Measurements from ENCODE around the gene ADCY9.

The ADCY9 gene

DNA sequence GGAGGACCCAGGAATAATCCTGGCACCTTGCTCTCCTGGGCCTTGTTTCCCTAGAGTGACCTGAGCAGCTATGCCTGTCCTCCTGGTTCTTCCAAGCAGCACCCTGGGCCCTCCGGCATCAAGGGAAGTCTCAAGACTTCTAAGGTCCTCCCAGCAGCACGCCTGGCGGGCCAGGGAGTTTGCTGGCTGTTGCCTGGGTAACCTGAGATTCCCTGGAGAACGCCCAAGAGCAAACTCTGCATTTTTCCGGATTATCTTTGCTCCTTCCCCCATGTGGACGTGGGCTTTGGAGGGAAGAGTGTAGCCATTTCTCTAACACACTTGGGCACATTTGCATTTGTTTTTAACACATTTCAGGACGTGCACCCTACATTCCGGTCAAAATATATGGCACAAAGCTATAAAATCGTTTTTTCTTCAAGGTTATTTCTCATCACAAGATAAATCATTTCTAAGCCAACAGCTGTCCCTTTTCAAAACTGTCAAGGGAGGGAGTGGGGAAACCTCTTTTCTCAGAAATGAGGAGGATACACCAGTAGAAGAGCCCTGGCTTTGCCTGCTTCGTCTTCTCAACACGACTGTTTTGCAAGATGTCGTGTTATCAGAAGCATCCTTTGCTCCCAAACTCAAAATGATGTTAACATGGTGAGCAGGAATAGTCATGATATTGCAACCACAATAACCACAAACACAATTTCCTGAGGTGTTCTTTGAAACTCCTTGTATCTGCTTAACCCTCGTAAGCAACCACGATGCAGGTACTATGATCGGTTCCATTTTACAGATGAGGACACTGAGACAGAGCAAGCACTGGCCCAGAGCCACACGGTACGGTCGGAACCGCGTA is 116.5 kb downstream of the ADCY9 start:
- no peak for DNase-seq

DNA sequence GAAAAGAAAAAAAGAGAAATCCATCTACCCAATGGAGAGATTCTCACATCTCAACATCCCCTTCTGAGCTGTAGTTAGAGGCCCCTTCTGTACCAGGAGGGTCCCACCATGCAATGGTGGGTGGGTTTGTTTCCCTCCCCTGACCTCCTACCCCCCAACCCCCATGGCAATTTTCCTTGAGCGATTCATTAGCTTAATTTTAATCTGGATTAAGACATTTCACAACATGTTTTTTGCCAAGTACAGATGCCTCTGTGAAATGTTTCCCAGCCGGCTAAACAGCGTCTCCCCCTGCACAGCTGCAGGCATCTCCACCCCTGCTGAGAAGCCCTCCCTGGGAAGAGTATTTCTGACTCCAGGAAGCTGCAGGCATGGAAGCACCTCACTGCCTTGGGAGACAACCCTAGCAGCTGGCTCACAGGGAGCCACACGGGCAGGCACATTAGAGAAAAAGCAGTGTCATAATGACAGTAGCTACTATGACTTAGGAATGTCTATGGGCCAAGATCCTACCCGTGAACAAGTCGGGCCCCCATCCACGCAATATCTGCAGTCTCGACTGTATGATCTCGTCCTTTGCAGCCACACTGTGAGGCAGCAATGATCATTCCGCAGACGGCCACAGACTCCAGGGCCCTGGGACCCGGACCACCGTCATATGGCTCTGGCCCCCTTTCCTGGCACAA is 117.3 kb downstream of the ADCY9 start:
- DNase-seq, result no peak

DNA sequence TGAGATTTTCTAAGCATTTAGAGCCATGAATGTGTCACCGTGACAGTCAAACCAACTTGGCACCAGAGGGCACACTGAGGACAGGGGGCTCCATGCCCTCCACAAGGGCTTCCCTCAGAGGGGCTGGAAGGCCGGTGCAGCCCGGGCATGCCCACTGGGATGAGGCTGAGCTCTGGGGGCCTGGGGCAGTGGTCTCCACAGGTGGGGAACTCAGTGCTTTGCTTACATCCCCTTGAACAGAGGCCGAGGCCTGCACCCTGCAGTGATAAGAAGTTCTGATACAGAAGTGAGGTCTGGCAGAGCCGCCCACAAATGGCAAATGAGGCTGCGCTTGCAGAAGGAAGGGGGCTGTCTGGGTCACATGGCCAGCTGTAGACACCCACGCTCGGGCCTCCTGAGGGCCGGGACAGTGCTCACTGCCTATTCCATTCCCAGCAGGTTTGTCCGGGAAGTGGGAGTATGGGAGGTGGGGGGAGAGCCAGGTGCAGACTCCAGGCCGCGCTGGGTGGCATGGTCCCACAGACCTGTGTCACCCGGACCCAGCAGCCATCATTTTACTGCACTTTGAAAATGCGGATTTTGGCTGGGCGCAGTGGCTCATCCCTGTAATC is 118.9 kb downstream of the ADCY9 start:
- DNase-seq, result no peak

DNA sequence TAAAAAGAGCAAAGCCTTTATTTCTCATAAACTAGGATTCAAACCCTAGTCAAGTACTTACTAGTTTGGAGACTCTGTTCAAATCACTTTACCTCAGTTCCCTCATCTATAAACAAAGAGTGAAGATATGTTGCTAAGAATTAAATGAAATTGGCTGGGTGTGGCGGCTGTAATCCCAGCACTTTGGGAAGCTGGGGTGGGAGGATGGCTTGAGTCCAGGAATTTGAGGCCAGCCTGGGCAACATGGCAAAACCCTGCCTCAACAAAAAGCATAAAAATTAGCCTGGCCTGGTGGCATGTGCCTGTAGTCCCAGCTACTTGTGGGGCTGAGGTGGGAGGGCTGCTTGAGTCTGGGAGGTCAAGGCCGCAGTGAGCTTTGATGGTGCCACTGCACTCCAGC is 121.2 kb downstream of the ADCY9 start:
- DNase-seq, result no peak

DNA sequence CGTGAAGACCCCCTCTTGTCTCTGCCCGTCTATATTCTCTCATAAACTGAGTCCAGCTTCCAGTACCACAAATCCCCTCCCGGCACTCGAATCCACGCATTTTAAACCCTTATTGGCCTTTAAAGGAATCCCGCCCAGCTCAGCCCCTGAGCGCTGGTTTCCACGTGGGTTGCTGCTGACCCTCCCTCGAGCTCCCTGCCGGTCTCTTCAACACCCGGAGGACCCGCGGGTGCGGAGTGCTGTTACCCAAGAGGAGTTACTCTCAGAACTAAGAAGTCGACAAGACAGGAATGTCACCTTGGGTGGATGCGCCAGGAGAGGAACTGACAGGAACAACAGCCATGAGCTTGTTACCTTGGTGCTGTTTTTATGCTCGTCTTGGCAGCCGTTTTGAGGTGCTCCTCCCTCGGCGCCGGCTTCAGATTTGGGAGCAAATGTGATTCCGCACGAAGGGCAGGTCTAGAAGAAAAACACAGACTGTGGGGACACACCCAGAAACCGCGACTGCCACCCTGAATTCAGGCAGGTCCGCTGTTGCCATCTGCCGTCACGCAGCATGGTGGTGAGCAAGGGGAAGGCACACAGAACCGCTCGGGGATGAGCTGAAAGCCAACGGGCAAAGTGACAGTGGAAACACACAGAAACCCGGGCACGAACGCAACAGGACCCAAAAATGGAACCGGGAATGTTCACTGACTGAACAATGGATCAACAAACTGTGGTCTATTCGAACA is 123.0 kb downstream of the ADCY9 start:
- DNase-seq, result no peak

DNA sequence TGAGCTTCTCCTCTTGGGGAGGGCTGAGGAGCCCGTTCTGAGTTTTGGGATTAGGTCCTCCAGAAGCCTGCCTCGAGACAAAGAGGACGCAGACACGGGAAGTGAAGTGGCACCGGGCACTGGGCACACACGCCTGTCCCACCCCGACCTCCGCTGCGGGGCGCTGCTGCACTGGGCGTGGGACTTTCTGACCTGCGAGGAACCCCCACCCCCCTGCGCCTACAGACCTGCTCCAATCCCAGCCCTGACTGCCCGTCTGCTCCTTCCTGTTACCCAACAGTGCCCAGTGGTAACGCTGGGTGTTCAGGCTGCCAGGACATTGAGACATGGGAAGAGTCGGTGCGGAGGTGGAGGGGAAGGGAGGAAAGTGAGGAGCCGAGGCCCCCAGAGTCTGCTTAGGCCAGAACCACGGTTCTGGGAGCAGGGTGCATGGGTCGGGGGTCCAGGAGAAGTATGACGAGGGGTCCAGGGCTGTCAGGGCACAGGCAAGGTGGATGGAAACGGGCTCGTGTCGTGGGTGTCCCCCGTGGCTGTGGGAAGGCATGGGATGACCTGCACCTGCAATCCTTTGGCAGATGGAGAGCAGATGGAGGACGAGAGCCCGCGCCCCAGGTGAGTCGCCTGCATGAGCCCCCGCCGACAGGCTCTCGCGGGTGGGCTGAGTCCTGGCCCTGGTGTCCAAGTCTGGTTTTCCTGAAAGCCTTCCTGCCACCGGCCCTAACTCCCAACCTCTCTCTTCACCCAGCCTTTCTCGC is 123.8 kb downstream of the ADCY9 start:
- DNase-seq, result no peak

DNA sequence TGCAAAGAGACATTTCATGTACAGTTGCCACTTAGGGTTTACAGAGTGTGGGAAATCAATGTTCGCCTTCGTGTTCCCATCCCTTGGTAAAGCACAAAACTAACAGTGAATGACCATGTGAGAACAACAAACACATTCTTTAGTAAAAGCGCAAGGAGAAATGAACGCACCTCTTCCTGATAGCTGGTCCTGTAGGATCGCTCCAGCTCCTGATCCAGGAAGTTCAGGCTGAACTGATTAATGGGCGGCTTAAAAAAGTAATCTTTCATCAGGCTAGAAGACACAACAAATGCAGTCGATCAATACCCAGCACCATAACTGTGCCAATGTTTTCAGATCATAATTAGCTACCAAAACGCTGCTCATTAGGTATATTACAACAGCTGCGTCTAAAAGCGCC is 127.4 kb downstream of the ADCY9 start:
- DNase-seq, result no peak

DNA sequence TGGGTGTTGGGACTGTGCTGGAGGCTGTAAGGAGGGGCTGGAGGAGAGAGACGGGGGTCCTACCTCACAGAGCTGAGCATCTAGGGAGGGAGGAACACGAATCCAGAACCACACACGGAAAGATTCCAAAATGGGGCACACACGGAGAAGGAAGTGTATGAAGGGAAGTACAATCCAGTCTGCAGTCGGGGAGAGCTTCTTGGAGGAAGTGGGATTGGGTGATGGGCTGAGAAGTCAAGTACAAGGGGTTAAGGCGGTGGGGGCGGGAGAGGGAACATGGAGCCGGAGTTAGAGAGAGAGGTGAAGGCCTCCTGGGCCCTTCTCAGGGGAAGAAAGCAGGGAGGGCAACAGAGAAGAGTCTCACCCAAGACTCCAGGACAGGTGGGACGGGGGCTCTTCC is 128.2 kb downstream of the ADCY9 start:
- DNase-seq, result no peak

DNA sequence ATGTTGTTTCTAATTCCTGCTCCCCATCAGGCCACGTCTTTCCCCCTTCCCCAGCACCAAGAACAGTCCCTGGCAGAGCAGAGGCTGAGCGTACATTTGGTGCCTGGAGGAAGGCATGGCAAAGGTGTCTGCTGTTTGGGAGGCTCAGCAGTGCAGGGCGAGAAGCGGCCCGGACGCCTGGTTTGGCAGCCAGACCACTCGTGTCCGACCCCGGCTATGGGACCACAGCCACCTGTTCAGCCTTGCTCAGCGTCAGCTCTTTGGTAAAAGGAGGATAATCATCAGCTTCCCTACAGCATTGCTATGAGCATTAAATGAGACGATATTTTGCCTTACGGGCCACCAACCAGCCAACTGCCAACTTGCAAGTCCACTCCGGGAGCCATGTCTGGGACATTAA is 129.0 kb downstream of the ADCY9 start:
- DNase-seq, result no peak

DNA sequence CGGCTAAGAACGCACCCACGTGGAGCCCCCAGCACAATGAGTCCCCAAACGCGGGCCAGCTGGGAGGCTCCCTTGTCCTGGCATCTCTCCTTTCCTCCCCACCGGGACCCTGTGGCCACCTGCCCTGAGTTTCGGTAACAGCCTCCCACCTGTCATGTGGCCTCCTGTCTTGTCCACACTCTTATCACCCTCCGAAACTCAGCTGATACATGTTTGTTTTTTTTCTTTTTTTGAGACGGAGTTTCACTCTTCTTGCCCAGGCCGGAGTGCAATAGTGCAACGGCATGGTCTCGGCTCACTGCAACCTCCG is 130.1 kb downstream of the ADCY9 start:
- no peak for DNase-seq

DNA sequence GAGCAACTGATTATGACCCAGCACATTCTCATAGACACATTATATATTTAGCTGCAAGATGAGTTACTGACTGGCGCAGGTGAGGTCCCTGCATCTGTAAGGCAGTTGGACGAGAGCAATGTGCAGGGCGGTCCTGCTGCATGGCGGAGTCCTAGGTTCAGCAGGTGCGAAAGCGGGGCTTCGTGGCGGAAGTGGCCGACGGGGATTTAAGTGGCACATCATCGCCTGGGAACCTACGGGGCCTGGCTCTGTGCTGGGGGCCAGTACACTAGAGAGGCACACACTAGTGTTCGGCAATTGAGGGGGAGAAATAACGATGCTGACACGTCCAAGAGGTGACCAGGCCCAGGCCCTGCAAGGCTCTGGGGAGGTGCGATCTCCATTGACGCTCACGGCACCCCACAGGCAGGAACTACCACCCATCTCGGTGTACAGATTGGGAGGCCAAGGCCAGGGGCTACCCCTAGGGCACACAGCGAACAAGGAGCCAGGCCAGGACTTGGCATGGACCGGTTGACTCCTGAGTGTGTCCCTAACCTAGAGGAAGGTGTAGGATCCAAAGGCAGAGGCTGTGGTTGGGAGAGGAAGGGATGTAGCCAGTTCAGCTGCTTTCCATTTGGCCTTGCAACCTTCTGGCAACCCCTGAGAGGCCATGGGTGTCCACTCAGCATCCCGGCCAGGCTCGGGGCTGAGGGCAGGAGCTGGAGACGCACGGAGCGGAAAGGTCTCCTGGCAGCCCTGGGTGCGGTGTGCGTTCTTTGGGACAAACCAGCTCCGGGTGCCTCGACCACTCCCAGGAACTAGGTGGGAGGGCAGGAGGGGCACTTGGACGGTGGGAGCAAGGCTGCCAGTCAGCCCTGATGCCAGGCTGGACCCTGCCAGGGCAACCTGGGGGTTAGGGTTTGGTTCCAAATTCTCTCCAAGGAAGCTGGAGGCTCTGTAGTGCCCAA is 131.9 kb downstream of the ADCY9 start:
- no peak for DNase-seq

DNA sequence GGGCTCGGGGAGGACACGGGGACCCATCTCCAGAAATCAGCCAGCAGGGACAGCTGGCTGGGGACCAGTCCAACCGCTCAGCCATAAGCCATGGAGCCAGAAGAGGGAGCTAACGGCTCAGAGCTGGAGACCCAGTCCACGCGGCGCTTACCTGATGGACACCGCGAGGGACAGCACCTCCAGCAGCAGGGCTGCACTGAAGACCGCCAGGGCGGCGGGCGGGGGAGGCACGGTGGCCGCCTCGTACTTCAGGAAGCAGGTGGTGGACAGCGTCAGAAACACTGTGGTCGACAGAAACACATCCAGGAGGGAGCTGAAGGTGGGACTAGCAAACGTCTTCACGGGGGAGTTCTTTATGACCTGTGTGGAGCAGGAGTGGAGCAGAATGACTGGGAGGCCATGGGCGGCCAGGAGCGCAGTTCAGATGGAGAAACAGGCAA is 133.1 kb downstream of the ADCY9 start:
- DNase-seq, result peak; percentile 48 to 58

DNA sequence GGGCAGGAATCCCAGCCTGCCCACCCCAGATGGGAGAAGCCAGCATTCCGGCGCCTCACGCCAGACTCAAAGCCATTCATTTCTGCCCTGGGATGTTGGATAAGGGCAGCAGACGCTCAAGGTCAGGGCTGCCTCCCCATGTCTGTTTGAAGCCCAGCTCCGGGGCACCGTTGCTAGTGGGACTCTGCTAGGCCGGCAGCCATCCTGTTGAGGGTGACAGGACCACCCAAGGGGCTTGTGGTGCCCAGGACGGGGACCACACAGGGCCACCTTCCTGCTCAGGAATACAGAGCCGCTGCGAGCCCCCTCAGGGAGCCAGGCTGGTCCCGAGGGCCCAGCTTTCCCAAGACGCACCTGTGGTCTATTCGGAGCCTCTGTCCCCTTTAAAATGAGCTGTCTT is 134.0 kb downstream of the ADCY9 start:
- no peak for DNase-seq

DNA sequence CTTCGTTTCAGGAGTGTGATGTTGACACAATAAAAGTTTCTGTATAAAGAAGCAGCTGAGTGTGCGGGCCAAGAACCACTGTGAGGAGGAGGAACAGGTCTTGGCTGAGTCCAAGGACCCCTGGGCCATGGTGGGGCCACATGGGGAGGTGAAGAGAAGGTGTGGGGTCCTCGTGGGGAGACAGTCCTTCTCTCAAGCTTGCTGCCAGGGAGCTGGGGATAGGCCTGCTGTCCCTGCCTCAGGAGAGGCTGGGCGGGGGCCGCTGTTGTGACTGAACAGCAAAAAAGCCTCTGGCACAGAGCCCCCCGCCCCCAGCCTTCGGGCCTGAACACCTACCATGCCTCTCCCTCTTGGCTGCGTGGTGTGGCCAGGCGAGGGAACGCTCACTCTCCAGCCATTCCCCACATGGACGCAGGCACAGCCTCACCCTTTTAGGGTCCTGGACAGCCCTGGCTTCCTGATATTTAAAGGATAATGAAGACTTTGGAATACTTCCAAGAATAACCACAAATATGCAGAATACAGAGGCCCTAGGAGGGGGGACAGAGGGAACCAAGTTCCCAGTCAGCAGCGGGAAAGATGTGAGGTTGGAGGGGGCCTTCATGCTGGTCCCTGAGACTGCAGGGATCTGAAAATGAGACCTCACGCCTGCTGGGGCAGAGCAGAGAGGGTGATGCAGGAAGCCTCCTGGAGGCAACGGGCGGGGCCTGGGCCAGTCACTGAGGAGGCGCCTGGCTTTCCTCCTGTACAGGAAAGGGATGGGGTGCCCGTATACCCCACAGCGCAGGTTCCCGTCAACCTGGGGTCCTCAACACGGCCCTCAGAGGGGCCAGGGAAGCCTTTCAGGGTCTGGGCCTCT is 135.8 kb downstream of the ADCY9 start:
- no peak for DNase-seq

DNA sequence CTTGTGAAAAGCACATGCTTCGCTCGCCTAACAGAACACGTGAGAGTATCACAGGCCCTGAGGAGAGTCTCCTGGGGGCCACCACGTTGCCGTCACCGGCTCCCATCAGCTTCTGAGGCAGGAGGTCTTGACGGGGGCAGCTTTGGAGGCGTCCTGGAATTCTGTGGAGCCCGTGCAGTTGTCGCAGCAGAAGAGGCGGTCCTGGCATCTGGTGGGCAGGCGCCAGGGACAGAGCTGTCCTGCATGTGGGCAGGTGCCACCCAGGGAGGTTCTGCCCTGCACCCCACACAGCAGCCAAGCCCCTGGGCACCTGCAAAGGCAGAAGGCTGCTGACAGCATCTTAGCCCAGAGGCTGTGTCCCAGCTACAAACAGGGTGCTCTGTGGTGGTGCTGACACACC is 136.7 kb downstream of the ADCY9 start:
- no peak for DNase-seq

DNA sequence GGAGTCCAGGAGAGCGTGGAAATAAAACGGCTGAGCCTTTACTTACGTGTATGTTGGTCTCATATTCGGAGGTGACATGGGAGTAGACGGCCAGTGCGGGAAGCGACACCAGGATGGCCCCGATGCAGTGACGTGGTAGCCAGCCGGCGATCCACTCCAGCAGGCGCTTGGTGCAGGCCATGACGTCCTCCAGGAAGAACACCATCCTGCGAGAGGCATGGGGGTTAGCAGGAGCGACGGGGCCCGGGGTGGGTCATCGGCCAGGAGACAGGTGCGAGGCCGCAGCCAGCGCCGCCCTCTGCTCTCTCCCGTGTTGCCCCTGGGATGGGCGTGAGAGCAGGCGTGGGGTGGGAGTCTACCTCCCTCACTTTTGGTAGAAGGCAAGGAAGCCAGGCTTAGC is 137.2 kb downstream of the ADCY9 start:
- no peak for DNase-seq

DNA sequence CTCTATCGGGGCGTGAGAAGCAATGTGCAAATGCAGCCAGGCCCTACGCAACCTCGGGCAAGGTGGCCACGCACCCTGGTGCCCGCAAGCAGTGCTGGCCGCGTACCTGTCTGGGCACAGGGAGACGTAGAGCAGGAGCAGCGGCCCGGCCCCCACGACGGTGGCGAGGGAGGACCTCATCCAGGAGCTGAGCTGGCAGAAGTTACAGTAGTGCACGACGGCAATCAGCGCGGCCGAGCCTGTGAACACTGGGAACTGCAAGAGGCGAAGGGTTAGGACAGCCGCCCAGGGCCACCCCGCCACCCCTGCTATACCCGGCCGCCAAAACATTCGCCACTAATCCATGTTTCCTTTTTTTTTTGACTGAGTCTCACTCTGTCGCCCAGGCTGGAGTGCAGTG is 138.9 kb downstream of the ADCY9 start:
- no peak for DNase-seq

DNA sequence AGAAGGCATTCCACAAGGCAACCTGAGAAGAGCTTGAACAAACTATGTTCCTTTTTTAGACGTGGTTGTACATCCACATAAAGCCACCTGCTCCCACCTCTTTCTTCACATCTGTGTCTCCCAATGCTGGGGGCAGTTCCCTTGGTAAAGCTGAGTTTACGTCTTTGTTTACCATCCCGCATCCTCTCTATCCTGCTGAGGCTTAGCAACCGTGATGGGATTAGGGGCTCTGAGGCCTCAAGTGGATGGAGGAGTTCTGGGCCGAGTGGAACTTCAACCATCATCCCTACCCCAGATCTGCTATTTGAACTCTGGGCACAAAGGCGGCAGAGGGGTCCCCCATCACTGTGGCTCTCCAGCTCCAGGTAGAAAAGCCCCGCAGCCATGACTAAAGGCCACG is 141.5 kb downstream of the ADCY9 start:
- DNase-seq, result no peak

DNA sequence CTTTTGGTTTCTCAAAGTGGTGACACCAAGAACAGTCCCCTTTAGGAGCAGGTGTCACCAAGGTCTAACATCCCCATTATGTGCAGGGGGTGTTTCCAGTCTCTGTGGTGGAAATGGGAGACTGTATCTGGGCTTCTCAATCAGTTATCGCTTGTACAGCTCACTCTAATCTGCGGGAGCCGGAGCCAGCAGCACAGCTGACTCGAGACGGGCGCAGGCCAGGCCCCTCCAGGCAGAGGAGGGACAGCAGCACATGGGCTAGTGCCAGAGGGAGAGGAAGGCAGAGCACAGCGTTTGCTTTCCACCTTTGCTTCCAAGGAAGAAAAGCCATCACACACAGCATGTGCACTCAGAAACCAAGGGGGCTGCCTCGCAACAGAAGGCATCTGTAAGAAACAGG is 144.5 kb downstream of the ADCY9 start:
- no peak for DNase-seq

DNA sequence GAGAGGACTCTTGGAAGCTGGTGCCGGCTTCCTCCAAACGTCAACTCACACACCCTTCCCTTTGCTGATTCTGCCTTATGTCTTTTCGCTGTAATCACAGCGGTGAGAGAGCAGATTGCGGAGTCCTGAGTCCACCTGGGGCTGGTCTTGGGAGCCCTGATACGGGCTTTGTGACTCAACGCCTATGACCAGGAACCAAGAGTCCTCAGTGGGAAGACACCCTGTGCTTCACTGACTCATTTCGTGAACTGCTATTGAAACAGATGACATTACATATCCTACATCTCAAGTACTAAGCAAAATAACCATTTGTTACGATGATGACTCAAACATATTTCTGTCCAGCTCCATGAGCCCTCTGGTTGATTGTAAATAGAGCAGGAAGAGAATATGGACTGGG is 145.0 kb downstream of the ADCY9 start:
- no peak for DNase-seq

DNA sequence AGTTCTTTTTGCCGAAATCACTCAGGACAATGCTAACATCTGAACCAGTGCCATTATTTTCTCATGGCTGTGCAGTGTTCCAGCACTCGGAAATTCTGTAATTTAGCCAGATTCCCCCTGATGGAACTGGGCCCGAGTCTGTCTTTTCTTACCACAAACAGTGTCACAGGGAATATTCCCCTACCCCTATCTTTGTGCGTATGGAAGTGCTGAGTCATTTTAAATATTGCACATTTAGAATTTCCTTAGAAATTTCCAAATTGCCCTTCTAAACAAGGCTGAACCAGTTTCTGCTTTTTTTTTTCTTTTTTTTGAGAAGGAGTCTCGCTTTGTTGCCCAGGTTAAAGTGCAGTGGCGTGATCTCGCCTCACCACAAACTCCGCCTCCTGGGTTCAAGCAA is 147.7 kb downstream of the ADCY9 start:
- no peak for DNase-seq

Data from hippocampal formation (tissue), 2 donors.